ENCODE data around the gene AOX1.
"Not testable (repeated sequence)": the region's sequence is repeated elsewhere in the genome, so short reads cannot be mapped to it uniquely, and the experiment has no call there.

Gene AOX1

GRCh38 chr2:200585730-200586643, at the start of gene AOX1:
AOX1 (plus strand) TSS chr2:200586014; CDS start chr2:200586109, 95 bp downstream.
- FAIRE-seq (no peak), DNase-seq (ENCODE audit: insufficient read length, low spot score) (no peak)
- no peak for TF ChIP-seq CTCF (IDR thresholded peaks at IDR 0.05; ENCODE audit: insufficient read depth, missing control alignments)

- FAIRE-seq (no peak), DNase-seq (ENCODE audit: insufficient read length, low spot score) (no peak)
- TF ChIP-seq CTCF (IDR thresholded peaks at IDR 0.05; ENCODE audit: insufficient read depth, missing control alignments), result no peak
Measured at GRCh38 chr2:200538139-200538538, 47.7 kb upstream of the AOX1 start.

GRCh38 chr2:200540793-200541192, 45.0 kb upstream of the AOX1 start:
- TF ChIP-seq CTCF (IDR thresholded peaks at IDR 0.05; ENCODE audit: insufficient read depth, missing control alignments), result no peak
- DNase-seq (ENCODE audit: insufficient read length, low spot score) (no peak), FAIRE-seq (no peak)

- not testable (repeated sequence) for FAIRE-seq; DNase-seq (ENCODE audit: insufficient read length, low spot score)
Measured at GRCh38 chr2:200566596-200566995, 19.2 kb upstream of the AOX1 start.

GRCh38 chr2:200567932-200568331, 17.9 kb upstream of the AOX1 start:
- no peak for DNase-seq (ENCODE audit: insufficient read length, low spot score)
- FAIRE-seq, result no peak
- no peak for TF ChIP-seq CTCF (IDR thresholded peaks at IDR 0.05; ENCODE audit: insufficient read depth, missing control alignments)

- FAIRE-seq, result no peak
- TF ChIP-seq CTCF (IDR thresholded peaks at IDR 0.05; ENCODE audit: insufficient read depth, missing control alignments), result peak; percentile 23
- no peak for DNase-seq (ENCODE audit: insufficient read length, low spot score)
Measured at GRCh38 chr2:200575957-200576356, 9.9 kb upstream of the AOX1 start.

GRCh38 chr2:200577027-200577426, 8.8 kb upstream of the AOX1 start:
- no peak for TF ChIP-seq CTCF (IDR thresholded peaks at IDR 0.05; ENCODE audit: insufficient read depth, missing control alignments)
- FAIRE-seq, result no peak
- no peak for DNase-seq (ENCODE audit: insufficient read length, low spot score)

All from D721Med (cell line).